ENCODE results near the gene LRRN2.

DNA sequence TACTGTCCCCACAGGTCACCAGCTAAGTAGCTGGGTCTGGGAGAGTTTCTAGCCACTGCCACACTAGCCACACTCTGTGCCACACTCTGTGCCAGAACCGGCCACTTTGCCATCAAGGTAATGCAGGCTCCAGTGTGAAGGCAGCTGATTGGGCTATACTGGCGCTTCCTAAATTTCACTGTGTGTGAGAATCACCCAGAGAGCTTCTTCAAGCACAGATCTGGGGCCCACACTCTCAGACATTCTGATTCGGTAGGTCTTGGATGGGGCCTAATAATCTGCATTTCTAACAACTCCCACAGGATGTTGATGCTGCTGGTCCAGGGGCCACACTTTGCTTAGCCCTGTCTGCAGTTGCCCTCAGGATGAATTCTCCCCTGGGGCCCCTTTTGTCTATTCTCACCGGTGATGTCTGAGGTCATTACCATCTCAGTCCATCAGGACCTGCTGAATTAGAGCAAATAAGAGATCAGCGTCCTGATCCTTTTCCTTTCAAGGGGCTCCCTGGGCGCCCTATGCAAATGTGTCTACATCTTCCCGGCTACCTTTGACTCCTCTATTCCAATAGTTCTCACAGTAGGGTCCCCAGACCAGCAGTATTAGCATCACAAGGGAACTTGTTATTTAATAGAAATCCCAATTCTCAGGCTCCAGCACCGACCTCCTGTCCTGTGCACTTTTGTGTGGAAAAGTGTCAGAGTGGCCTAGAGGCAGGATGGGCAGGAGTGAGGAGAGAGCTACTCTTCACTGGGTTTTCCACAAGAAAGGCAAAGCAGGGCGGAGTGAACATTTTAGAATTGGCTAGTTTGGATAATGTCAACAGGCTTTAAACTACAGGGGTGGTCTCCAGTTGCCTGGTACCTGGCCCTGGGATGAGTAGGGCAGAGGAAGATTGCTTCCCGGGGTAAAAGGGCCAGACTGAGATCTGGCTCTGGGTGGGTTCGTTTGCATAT is 24.7 kb upstream of the LRRN2 start:
- TF ChIP-seq POLR2A (IDR thresholded peaks at IDR 0.05; ENCODE audit: extremely low read depth, insufficient read length) (no peak), CTCF (IDR thresholded peaks at IDR 0.05; ENCODE audit: low read depth, low read length) (no peak), MYC (IDR thresholded peaks at IDR 0.05; ENCODE audit: low read depth, low read length) (no peak)
